Ovary (tissue), 9 donors: ENCODE measurements around the gene F10. TPM values are rescaled to one million over a fixed set of nuclear protein-coding genes. Genes with fewer than 3 reads are reported as not detected.

Experiments used
- DNase-seq, 5 donors: peaks; one replicate each; pipeline ENCODE4 v3.0.0-alpha.2; 2019 to 2020
- H3K27ac ChIP-seq, 2 donors: fragments of 200-600 bp; one replicate each; pipeline versions ENCODE4 v1.5.1 to v1.8.0; 2019 to 2022
- H3K27me3 ChIP-seq: fragments of 200-600 bp; one replicate; pipeline ENCODE4 v1.8.0; 2022
- H3K36me3 ChIP-seq: fragments of 200-600 bp; sonication (generic); one replicate; pipeline ENCODE4 v1.5.1; 2019
- H3K4me1 ChIP-seq: one replicate; pipeline ENCODE4 v1.8.1; 2013; ENCODE audit warnings: mild to moderate bottlenecking, moderate library complexity; ENCODE audit not compliant: insufficient read depth
- H3K4me3 ChIP-seq: fragments of 200-600 bp; sonication (generic); one replicate; pipeline ENCODE4 v1.5.1; 2017
- H3K9me3 ChIP-seq, 2 donors: fragments of 200-600 bp in 1 of 2; sonication (generic) in 1 of 2; one replicate each; pipeline versions ENCODE4 v1.5.1 to v1.8.1; 2013 to 2019; ENCODE audit warnings: mild to moderate bottlenecking in 1 of 2, moderate library complexity in 1 of 2
- CTCF ChIP-seq, 3 donors: fragments of 450-650 bp in 2 of 3; fragments of 200-600 bp in 1 of 3; IDR thresholded peaks; one replicate each; pipeline versions ENCODE4 v1.5.1 to v1.8.0; 2016 to 2022; ENCODE audit warnings: antibody characterized with exemption in 3 of 3, mild to moderate bottlenecking in 1 of 3
- EP300 ChIP-seq: sonication (generic); formaldehyde crosslinking; IDR thresholded peaks from one replicate; pipeline ENCODE4 v1.6.1; 2017; ENCODE audit warnings: antibody characterized with exemption
- POLR2A ChIP-seq: fragments of 450-650 bp; IDR thresholded peaks from one replicate; pipeline ENCODE4 v1.6.1; 2017; ENCODE audit warnings: antibody characterized with exemption, mild to moderate bottlenecking, moderate library complexity
- WGBS, 3 donors: extraction: QIAGEN DNeasy Blood & Tissue Kit in 1 of 3; methylation state at CpG; one replicate each; pipeline versions ENCODE4 v1.1.5 to v1.1.7; 2013 to 2017; 5-methylcytosine and 5-hydroxymethylcytosine counted together
- intact Hi-C, 4 donors: fragments of 100-400 bp; cut with DNase I; formaldehyde crosslinking; loops; one replicate each; pipeline versions ENCODE4 v1.11.0 to v1.15.1; 2022 to 2023
- polyA plus RNA-seq, 2 donors: library from polyadenylated mRNA; stranded (reverse); fragments of 200-250 nt in 1 of 2; fragments of 350-450 nt in 1 of 2; fragmentation: Illumina TruSeq in 1 of 2; extraction: RNeasy Lipid Tissue Mini Kit (QIAGEN cat#74804) in 1 of 2; gene quantifications; one replicate each; pipeline ENCODE4 v1.2.3, GENCODE V29; 2013 to 2014
- total RNA-seq, 7 donors: library from RNA; depleted of rRNA in 2 of 7; stranded (reverse); fragments of >200 nt in 2 of 7; fragmentation: NEBNext Ultra II Directional in 3 of 7; extraction: Animal tissue kit (Norgen Biotek cat#: 25700) in 3 of 7; gene quantifications; one replicate each; pipeline versions ENCODE4 v1.1.0 to v1.2.4, GENCODE V29; 2016 to 2023
- donor health status: DM: no; HTN: no; CAD: no; lungs with moderate emphysema.
- donor health status: DM: no; HTN: no; CAD: no.
- donor health status: Bipolar disorder and iron deficiency.
- donor health status: DM: yes; HTN: yes; CAD: no.
- donor health status: DM: no; HTN: no; CAD: no.
- donor health status: DM: yes; HTN: yes; CAD: no.

The F10 gene
- total and polyA plus RNA-seq, 9 donors: 13.8 to 41.7 (median 28.3) TPM

- H3K27ac ChIP-seq: no peak overlapping the region
- H3K4me3 ChIP-seq: no peak overlapping the region
Measured at GRCh38 chr13:113094410-113094800, 28.2 kb upstream of the F10 start.

GRCh38 chr13:113095146-113096051, 27.2 kb upstream of the F10 start:
- Histone ChIP-seq H3K36me3 (no peaks in the 10 kb centered on the region), H3K4me3 (no peak overlapping the region), H3K9me3 (no peaks in the 10 kb centered on the region), H3K27me3 (no peaks in the 10 kb centered on the region), H3K4me1 (no peaks in the 10 kb centered on the region), H3K27ac (no peak overlapping the region)
- DNase-seq: no peak
- TF ChIP-seq POLR2A (no peak), CTCF (IDR thresholded peaks at IDR 0.05) (no peak), EP300 (no peak)
- WGBS, 3 donors: 88 to 90% (median 89%) methylated on average over 25 of the region's 25 CpGs
- intact Hi-C loops: no loop called here

More at GRCh38 chr13:113094410-113094800, 28.2 kb upstream of the F10 start:
- TF ChIP-seq POLR2A (no peak), CTCF (IDR thresholded peaks at IDR 0.05) (no peak), EP300 (no peak)
- 73 to 78% (median 76%) methylated on average over 14 of the region's 14 CpGs for WGBS, 3 donors
- Histone ChIP-seq H3K36me3 (no peaks in the 10 kb centered on the region), H3K4me1 (no peaks in the 10 kb centered on the region), H3K27me3 (no peaks in the 10 kb centered on the region), H3K9me3 (no peaks in the 10 kb centered on the region)
- DNase-seq: no peak
- intact Hi-C loops: no loop called here

GRCh38 chr13:113096052-113096744, 26.4 kb upstream of the F10 start:
- no peak overlapping the region for H3K4me3 ChIP-seq
- no peaks in the 10 kb centered on the region for H3K36me3 ChIP-seq
- TF ChIP-seq POLR2A (no peak), EP300 (no peak), CTCF (IDR thresholded peaks at IDR 0.05) (no peak)
- no peak for DNase-seq
- no peaks in the 10 kb centered on the region for H3K27me3 ChIP-seq
- no peaks in the 10 kb centered on the region for H3K4me1 ChIP-seq
- WGBS, 3 donors: 89 to 93% (median 92%) methylated on average over 56 to 61 of the region's 61 CpGs
- intact Hi-C loops: no loop called here
- H3K27ac ChIP-seq: no peak overlapping the region
- H3K9me3 ChIP-seq: no peaks in the 10 kb centered on the region

- no peak overlapping the region for H3K27ac ChIP-seq
- H3K4me1 ChIP-seq: no peaks in the 10 kb centered on the region
- no peak overlapping the region for H3K4me3 ChIP-seq
- H3K36me3 ChIP-seq: no peaks in the 10 kb centered on the region
- intact Hi-C loops: no loop called here
- TF ChIP-seq CTCF (IDR thresholded peaks at IDR 0.05) (no peak), POLR2A (no peak), EP300 (no peak)
- DNase-seq: no peak
- H3K27me3 ChIP-seq: no peaks in the 10 kb centered on the region
- H3K9me3 ChIP-seq: no peaks in the 10 kb centered on the region
- WGBS, 3 donors: 76 to 91% (median 77%) methylated on average over 29 to 52 of the region's 52 CpGs
Measured at GRCh38 chr13:113096745-113097305, 25.8 kb upstream of the F10 start.
